GM21528 (cell line): ENCODE measurements around the gene SLC49A3.

Experiments used
- ATAC-seq: cut with Tn5 transposase; IDR thresholded peaks from one replicate; pipeline ENCODE4 v1.9.1; 2021; ENCODE audit warnings: mild to moderate bottlenecking, moderate library complexity; ENCODE audit not compliant: unreplicated experiment, low FRiP score

The SLC49A3 gene

GRCh38 chr4:682490-683172 lies 6.3 kb downstream of the SLC49A3 start:
- no peak for ATAC-seq

- no peak for ATAC-seq
These were observed 7.1 kb downstream of the SLC49A3 start for GRCh38 chr4:681736-682451.

GRCh38 chr4:680928-681645 lies 7.9 kb downstream of the SLC49A3 start:
- no peak for ATAC-seq

DNA sequence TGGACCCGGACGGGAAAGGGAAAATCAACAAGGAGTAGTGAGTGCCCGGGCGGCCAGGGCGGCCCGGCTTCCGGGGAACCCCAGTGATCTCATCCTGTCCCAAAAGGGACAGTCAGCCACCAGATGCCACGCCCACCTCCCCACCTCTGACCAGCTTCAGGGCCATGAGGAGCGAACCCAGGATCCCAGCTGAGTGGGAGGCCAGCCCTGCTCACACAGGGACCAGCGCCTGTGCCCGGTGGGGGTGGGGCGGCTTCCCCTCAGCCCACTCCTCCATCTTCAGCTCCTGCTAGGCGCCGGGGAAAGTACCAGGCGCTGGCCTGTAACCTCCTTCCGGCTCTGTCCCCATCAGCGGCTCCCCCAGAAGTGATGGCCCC lies 8.4 kb downstream of the SLC49A3 start:
- no peak for ATAC-seq

DNA sequence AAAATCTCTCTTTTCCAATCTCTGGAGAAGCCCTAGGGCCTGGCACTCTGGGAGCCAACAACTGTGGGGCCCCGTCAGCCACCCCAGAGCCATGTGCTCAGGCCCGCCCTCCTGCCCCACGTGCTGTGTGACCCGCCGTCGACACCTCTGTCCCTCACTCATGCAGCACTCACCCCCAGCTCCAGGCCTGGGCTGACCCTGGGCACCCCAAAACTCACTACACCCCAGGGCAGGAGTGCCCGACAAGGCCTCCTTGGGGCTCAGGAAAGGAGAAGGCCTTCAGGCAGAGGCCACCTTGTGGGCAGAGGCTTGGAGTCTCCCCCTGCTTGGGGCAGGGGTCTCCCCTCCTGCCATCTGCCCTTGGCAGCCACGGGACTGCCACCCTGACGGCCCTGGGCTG lies 8.9 kb downstream of the SLC49A3 start:
- ATAC-seq = no peak

- ATAC-seq = no peak
These were observed 9.3 kb downstream of the SLC49A3 start for GRCh38 chr4:679629-680028.

- ATAC-seq = no peak
These were observed 9.9 kb downstream of the SLC49A3 start for GRCh38 chr4:679104-679481.

- no peak for ATAC-seq
These were observed 10.4 kb downstream of the SLC49A3 start for GRCh38 chr4:678331-679103.

DNA sequence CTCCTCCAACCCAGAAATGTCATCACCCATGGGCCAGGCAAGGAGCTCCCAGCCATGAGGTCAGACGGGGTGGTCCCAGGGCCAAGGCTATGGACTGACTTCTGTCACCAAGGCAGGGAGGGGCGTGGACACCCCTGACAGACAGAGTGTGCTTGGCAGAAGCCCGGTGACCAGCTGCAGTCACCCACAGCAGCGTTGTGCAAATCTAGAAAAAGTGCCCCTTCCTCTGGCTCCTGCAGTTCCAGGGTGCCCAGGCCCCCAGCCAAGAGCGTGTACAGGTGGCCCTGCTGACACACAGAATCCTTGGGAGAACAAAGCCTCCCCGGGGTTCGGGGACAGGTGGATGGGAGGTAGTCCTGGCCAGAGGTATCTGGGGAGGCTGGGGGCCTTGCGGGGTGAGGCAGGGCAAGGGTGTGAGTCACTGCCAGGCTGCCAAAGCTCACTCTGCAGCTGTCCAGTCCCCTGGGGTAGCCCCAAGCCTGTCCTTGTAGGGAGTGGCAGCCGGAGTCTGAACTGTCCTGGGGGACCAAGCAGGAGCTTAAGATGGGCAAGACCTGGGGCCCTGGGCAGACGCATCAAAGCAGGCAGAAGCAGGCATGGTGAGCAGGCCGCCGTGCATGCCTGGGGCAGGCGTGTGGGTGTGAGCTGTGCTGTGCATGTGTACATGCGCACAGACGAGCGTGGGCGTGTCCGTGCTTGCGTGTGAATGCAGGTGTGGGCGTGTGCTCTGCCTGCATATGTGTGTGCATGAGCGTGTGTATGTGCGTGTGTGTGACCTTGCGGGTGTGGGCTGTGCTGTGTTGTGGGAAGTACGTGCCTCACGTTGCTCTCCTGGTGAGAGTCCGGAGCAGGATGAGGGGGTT lies 11.3 kb downstream of the SLC49A3 start:
- no peak for ATAC-seq

- ATAC-seq = no peak
These were observed 12.1 kb downstream of the SLC49A3 start for GRCh38 chr4:676871-677235.

DNA sequence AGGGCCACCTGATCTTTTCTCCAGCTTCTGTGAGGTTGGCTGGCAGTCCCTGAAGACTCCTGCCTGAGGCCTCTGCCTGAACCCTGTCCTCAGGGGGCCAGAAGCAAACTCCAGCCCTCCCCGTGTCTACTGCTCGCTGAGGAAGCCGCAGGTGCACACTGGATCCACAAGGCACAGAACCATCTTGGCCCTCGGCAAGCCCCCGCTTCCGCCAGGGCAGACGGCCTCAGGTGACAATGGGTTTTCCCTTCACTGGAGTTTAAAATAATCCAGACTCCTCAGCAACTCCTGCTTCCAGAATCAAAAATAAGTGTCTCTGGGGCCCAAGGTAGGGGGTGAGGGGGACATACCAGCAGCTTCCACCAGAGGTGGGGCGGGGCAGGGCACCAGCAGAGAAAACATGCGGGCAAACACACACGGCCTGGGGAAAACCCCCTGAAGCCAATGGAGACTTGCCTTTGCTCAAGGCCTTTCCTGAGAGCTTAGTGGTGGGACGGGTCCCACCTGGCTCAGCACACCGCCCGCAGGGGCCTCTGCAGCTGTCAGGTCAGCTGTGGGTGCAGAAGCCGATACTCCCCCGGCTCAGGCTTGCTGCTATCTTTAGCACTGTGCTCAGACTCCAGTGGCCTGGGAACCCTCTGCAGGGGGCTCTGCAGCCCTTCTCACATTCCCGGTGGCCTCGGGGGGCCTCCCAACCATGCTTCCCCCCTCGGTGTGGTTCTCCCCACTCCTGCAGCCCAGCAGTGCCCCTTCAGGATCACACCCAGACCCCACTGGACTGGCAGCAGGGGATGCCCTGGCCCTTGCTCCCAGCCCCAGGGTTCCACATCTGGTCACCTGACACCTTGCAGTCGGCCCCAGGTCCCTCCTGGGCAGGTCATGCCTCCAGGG lies 12.7 kb downstream of the SLC49A3 start:
- ATAC-seq = no peak

DNA sequence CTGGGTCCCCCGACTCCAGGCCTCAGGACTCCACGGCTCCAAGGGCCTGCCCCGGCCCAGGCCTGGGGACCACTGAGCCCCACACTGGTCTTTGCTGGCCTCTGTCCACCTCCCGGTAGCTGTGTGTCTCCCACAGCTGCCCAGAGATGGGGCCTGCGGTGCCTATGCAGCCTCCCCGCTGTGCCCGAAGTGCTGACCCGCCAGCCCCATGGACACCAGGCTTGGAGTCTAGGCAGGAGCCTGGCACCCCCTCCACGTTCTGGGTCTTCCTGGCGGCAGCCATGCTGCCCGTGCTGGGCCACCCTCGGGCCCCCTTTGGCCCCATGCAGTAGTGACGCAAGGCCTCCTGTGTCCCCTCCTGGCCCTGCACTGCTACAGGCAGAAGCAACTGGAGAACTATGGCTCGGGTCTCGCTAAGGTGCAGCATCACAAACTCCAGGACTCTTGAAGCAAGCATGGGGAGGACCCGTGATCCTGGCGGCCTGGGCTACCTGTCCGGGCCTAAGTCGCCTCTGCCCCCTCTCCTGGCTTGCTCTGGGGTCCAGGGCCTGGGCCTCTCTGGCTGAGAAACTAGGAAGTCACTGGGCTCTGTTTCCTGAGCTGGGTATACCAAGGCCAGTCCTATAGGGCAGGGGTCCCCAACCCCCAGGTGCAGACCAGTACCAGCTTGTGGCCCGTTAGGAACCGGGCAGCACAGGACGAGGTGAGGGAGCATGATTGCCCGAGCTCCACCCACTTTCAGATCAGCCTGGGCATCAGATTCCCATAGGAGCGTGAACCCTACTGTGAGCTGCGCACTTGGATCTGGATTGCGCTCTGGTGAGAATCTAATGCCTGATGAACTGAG lies 13.7 kb downstream of the SLC49A3 start:
- peak; percentile 22 for ATAC-seq

DNA sequence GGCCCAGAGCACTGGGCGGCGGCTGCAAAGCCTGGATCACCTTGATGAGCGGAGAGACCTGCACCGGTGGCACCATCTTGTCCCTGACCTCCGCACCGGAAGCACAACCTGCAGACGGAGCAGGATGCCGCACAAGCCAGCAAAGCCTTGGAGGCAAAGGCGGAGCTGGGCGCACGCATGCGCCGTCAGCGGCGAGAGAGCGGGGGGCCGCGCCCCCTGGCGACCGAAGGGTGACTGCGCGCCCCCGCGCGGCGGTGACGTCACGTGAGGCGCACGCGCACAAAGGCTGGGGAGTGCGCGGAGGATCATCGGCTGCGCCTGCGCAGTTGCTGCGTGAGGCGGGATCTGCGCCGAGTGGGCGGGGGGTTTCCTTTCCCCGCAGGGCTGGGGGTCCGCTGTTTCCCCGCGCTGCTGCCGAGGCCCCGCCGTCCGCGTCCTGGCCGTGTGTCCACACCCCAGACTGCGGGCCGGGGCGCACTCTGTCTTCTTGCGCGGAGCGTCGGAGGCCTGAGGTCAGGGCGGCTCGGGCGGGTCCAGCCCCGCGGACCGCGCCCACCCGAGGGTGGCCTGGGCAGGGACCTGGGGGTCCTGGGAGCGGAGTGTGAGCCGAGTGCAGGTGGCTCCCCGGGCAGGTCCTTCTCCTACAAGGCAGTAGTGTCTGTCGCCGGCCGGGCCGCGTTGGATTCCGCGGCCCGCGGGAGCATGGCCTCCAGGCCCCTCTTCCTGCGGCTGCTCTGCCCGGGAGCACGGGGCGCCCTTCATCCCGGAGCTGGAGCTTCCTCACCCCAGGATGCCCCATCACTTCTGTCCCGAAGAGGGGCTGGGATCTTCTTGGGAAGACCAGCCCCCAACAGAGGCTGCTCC lies 14.5 kb downstream of the SLC49A3 start, which contains the start of the genes ATP5ME and MYL5:
ATP5ME (minus strand) TSS at position 105 of the 864 bp plus-strand sequence; CDS start at position 76, 29 bp downstream.
MYL5 (plus strand) TSS at position 371 of the 864 bp plus-strand sequence. CDS start 3,485 bp downstream, outside the sequence.
- peak; percentile 78 for ATAC-seq

GRCh38 chr4:673349-674091 lies 15.4 kb downstream of the SLC49A3 start:
- ATAC-seq = no peak

- no peak for ATAC-seq
These were observed 17.2 kb downstream of the SLC49A3 start for GRCh38 chr4:671769-672168.
